WTC11 (cell line): ENCODE measurements around the gene CALHM1. TPM values are rescaled to one million over a fixed set of nuclear protein-coding genes. Genes with fewer than 3 reads are reported as not detected.
A peak's percentile ranks its signal among the peaks of the same experiment; 100 is the strongest.

Experiments
- ATAC-seq: fragments of 200-7000 bp; cut with Tn5 transposase; 2 replicates; pipeline ENCODE4 v1.10.0; 2021; ENCODE audit warnings: mild to moderate bottlenecking, moderate library complexity
- CTCF ChIA-PET: fragments of 300-600 bp; sonication (Branson Sonifier 250); formaldehyde crosslinking; loops from one replicate; lab custom pipeline; 2021; ENCODE audit warnings: antibody characterized with exemption; lab: Charles Lee
- POLR2A ChIA-PET: fragments of 350-600 bp; sonication (Branson Sonifier 250); formaldehyde crosslinking; loops from one replicate; lab custom pipeline; 2021; ENCODE audit warnings: antibody characterized with exemption; lab: Charles Lee
- DNase-seq: peaks from one replicate; pipeline ENCODE4 v3.0.0; 2021; ENCODE audit warnings: low spot score
- H3K27ac Mint-ChIP-seq: 2 replicates; pipeline ENCODE4 v1.8.0; 2021; ENCODE audit warnings: mixed read lengths
- H3K27me3 Mint-ChIP-seq: 2 replicates; pipeline ENCODE4 v1.8.0; 2021; ENCODE audit warnings: low read depth, mild to moderate bottlenecking, moderate library complexity, mixed read lengths
- H3K36me3 Mint-ChIP-seq: 2 replicates; pipeline ENCODE4 v1.8.0; 2021; ENCODE audit warnings: mixed read lengths
- H3K4me1 Mint-ChIP-seq: 2 replicates; pipeline ENCODE4 v1.8.0; 2022; ENCODE audit warnings: mixed read lengths
- H3K4me3 Mint-ChIP-seq: 2 replicates; pipeline ENCODE4 v1.8.0; 2021; ENCODE audit warnings: mild to moderate bottlenecking, moderate library complexity, mixed read lengths
- H3K9me3 Mint-ChIP-seq: 2 replicates; pipeline ENCODE4 v1.8.0; 2021; ENCODE audit warnings: mixed read lengths
- ARID4B ChIP-seq: sonication (generic); formaldehyde crosslinking; IDR thresholded peaks from 2 replicates; pipeline ENCODE4 v1.8.0; 2023; ENCODE audit warnings: missing genetic modification reagents, mild to moderate bottlenecking, borderline replicate concordance
- ATF2 ChIP-seq: sonication (generic); formaldehyde crosslinking; IDR thresholded peaks from 2 replicates; pipeline ENCODE4 v1.8.1; 2022; ENCODE audit warnings: low read depth, missing genetic modification reagents, borderline replicate concordance
- CREM ChIP-seq: sonication (generic); formaldehyde crosslinking; IDR thresholded peaks from 2 replicates; pipeline ENCODE4 v1.8.1; 2022; ENCODE audit warnings: mild to moderate bottlenecking, missing genetic modification reagents, moderate library complexity
- ESRRA ChIP-seq: sonication (generic); formaldehyde crosslinking; IDR thresholded peaks from 2 replicates; pipeline ENCODE4 v1.8.1; 2022; ENCODE audit warnings: mild to moderate bottlenecking, missing genetic modification reagents, borderline replicate concordance
- FOXP1 ChIP-seq: sonication (generic); formaldehyde crosslinking; IDR thresholded peaks from 2 replicates; pipeline ENCODE4 v1.8.0; 2022; ENCODE audit warnings: missing genetic modification reagents, mild to moderate bottlenecking, moderate library complexity, borderline replicate concordance
- GABPB1 ChIP-seq: sonication (generic); formaldehyde crosslinking; IDR thresholded peaks from 2 replicates; pipeline ENCODE4 v1.8.1; 2023; ENCODE audit warnings: mild to moderate bottlenecking, missing genetic modification reagents
- HMGA2 ChIP-seq: fragments of 250-450 bp; sonication (Bioruptor Pico); IDR thresholded peaks from 2 replicates; pipeline ENCODE4 v1.4.0; 2021; ENCODE audit warnings: mild to moderate bottlenecking, moderate library complexity
- HMGXB4 ChIP-seq: sonication (generic); formaldehyde crosslinking; IDR thresholded peaks from 2 replicates; pipeline ENCODE4 v1.8.1; 2023; ENCODE audit warnings: mild to moderate bottlenecking, moderate library complexity, missing genetic modification reagents
- JAZF1 ChIP-seq: fragments of 250-450 bp; sonication (Bioruptor Pico); IDR thresholded peaks from 2 replicates; pipeline ENCODE4 v1.9.0; 2021; ENCODE audit warnings: moderate library complexity, mild to moderate bottlenecking, inconsistent platforms
- NR3C1 ChIP-seq: sonication (generic); formaldehyde crosslinking; conservative IDR thresholded peaks from 2 replicates; pipeline ENCODE4 v1.8.1; 2023; ENCODE audit warnings: low read depth, mild to moderate bottlenecking, missing genetic modification reagents
- PREB ChIP-seq: sonication (generic); formaldehyde crosslinking; IDR thresholded peaks from 2 replicates; pipeline ENCODE4 v1.8.1; 2022; ENCODE audit warnings: mild to moderate bottlenecking, missing genetic modification reagents, moderate library complexity, borderline replicate concordance
- RORB ChIP-seq: fragments of 250-450 bp; sonication (Bioruptor Pico); IDR thresholded peaks from 2 replicates; pipeline ENCODE4 v1.9.0; 2021; ENCODE audit warnings: mild to moderate bottlenecking
- SP1 ChIP-seq: sonication (generic); formaldehyde crosslinking; conservative IDR thresholded peaks from 2 replicates; pipeline ENCODE4 v1.8.1; 2022; ENCODE audit warnings: missing genetic modification reagents
- USF2 ChIP-seq: sonication (generic); formaldehyde crosslinking; IDR thresholded peaks from 2 replicates; pipeline ENCODE4 v1.8.1; 2023; ENCODE audit warnings: mild to moderate bottlenecking, missing genetic modification reagents, moderate library complexity
- total RNA-seq: library from RNA; stranded (reverse); gene quantifications from 3 replicates; pipeline ENCODE4 v1.2.3, GENCODE V29; 2021

Gene CALHM1
- total RNA-seq, 1 experiment from 2014 or later, result 0.39 TPM

GRCh38 chr10:103469201-103469600, 10.5 kb upstream of the CALHM1 start:
- TF ChIP-seq FOXP1 (CRISPR knock-in tag) (no peak), NR3C1 (no peak), JAZF1 (no peak), RORB (CRISPR knock-in tag) (no peak), ARID4B (no peak)
- H3K27me3 Mint-ChIP-seq, result no peaks in the 10 kb centered on the region; the same call in 1 of the 2 replicates
- CTCF ChIA-PET, result interaction anchor here (0.7 to 3.2 kb wide), 3 partner anchors 10 to 118 kb away, joined by 3 to 11 read pairs (median 5); partner anchors contain the start of genes CALHM1 and PCGF6

GRCh38 chr10:103467406-103467805, 8.7 kb upstream of the CALHM1 start:
- no peak overlapping the region for H3K4me3 Mint-ChIP-seq
- TF ChIP-seq PREB, result no peak
- TF ChIP-seq HMGXB4 (CRISPR knock-in tag), result no peak
- no peak for TF ChIP-seq ESRRA
- no peak for TF ChIP-seq ATF2 (CRISPR knock-in tag)
- TF ChIP-seq HMGA2 (CRISPR knock-in tag), result no peak
- TF ChIP-seq USF2 (CRISPR knock-in tag), result no peak
- no peak for TF ChIP-seq GABPB1 (CRISPR knock-in tag)
- DNase-seq, result no peak
- no peaks in the 10 kb centered on the region for H3K9me3 Mint-ChIP-seq
- ChIA-PET CTCF (interaction anchor here (1.0 to 1.4 kb wide), 2 partner anchors 9 to 18 kb away, joined by 3 to 5 read pairs; no protein-coding TSS in a partner anchor), POLR2A (no interaction called here)
- H3K36me3 Mint-ChIP-seq, result no peaks in the 10 kb centered on the region
- H3K27me3 Mint-ChIP-seq, result no peaks in the 10 kb centered on the region; the same call in 1 of the 2 replicates
- peaks cover 10% of the 10 kb centered on the region for H3K4me1 Mint-ChIP-seq
- 0 out of 2 replicates have a peak overlapping the region, but pooled peaks have one; percentile 52 for H3K27ac Mint-ChIP-seq
- no peak for ATAC-seq

More at GRCh38 chr10:103469201-103469600, 10.5 kb upstream of the CALHM1 start:
- Mint-ChIP-seq H3K36me3 (no peaks in the 10 kb centered on the region), H3K4me3 (no peak overlapping the region), H3K27ac (no peak overlapping the region), H3K4me1 (peaks cover 10% of the 10 kb centered on the region), H3K9me3 (no peaks in the 10 kb centered on the region)
- no peak for DNase-seq
- POLR2A ChIA-PET, result interaction anchor here (0.8 kb wide), 1 partner anchor 16 kb away, joined by 3 read pairs; no protein-coding TSS in a partner anchor
- ATAC-seq, result no peak

GRCh38 chr10:103466734-103467133, 8.0 kb upstream of the CALHM1 start:
- H3K27me3 Mint-ChIP-seq, result no peaks in the 10 kb centered on the region; the same call in 1 of the 2 replicates
- DNase-seq (no peak), ATAC-seq (no peak)
- no peaks in the 10 kb centered on the region for H3K9me3 Mint-ChIP-seq
- no peaks in the 10 kb centered on the region for H3K36me3 Mint-ChIP-seq
- ChIA-PET POLR2A (no interaction called here), CTCF (interaction anchor here (1.0 to 1.4 kb wide), 2 partner anchors 9 to 19 kb away, joined by 3 to 5 read pairs; no protein-coding TSS in a partner anchor)
- H3K4me1 Mint-ChIP-seq, result peaks cover 6% of the 10 kb centered on the region
- no peak overlapping the region for H3K27ac Mint-ChIP-seq
- no peak overlapping the region for H3K4me3 Mint-ChIP-seq
- no peak for TF ChIP-seq ARID4B
- TF ChIP-seq SP1 (CRISPR knock-in tag), result no peak
- TF ChIP-seq CREM (CRISPR knock-in tag), result no peak
